ENCODE results near the gene CYGB.

The CYGB gene

GRCh38 chr17:76478730-76479514, 58.6 kb downstream of the CYGB start:
- Mint-ChIP-seq H3K27ac (no peak overlapping the region), H3K9me3 (no peaks in the 10 kb centered on the region), H3K4me1 (peaks cover 18% of the 10 kb centered on the region), H3K27me3 (ENCODE audit: low read depth, poor library complexity) (peaks cover 3% of the 10 kb centered on the region), H3K36me3 (ENCODE audit: low read depth) (no peaks in the 10 kb centered on the region), H3K4me3 (no peak overlapping the region)
- DNase-seq = no peak
- no peak for TF ChIP-seq CTCF (IDR thresholded peaks at IDR 0.05)

GRCh38 chr17:76478097-76478496, 59.4 kb downstream of the CYGB start:
- no peak overlapping the region for H3K27ac Mint-ChIP-seq
- H3K4me3 Mint-ChIP-seq = no peak overlapping the region
- no peaks in the 10 kb centered on the region for H3K36me3 Mint-ChIP-seq (ENCODE audit: low read depth)
- no peaks in the 10 kb centered on the region for H3K27me3 Mint-ChIP-seq (ENCODE audit: low read depth, poor library complexity)
- no peak for TF ChIP-seq CTCF (IDR thresholded peaks at IDR 0.05)
- H3K4me1 Mint-ChIP-seq = peaks cover 18% of the 10 kb centered on the region
- no peaks in the 10 kb centered on the region for H3K9me3 Mint-ChIP-seq
- no peak for DNase-seq

GRCh38 chr17:76477576-76477975, 59.9 kb downstream of the CYGB start:
- Mint-ChIP-seq H3K27me3 (ENCODE audit: low read depth, poor library complexity) (no peaks in the 10 kb centered on the region), H3K4me3 (no peak overlapping the region), H3K27ac (no peak overlapping the region), H3K36me3 (ENCODE audit: low read depth) (no peaks in the 10 kb centered on the region), H3K9me3 (no peaks in the 10 kb centered on the region), H3K4me1 (peaks cover 18% of the 10 kb centered on the region)
- no peak for TF ChIP-seq CTCF (IDR thresholded peaks at IDR 0.05)
- no peak for DNase-seq
